Motor neuron (in vitro differentiated cells): ENCODE measurements around the gene RASA2. TPM values are rescaled to one million over a fixed set of nuclear protein-coding genes. Genes with fewer than 3 reads are reported as not detected.

Source experiments
- ATAC-seq, 8 experiments: fragments of 200-7000 bp; cut with Tn5 transposase; replicated peaks in 6 of 8; 2 replicates each; pipeline ENCODE4 v1.8.0; 2021; ENCODE audit warnings: mild to moderate bottlenecking in 8 of 8, moderate library complexity in 8 of 8
- H3K27ac ChIP-seq, 2 donors: fragments of 250-450 bp; sonication (Bioruptor Pico); 2 replicates each; pipeline ENCODE4 v1.9.0; 2021; ENCODE audit warnings: antibody characterized with exemption in 2 of 2, mild to moderate bottlenecking in 2 of 2, moderate library complexity in 1 of 2
- H3K4me1 ChIP-seq, 2 donors: fragments of 250-450 bp; sonication (Bioruptor Pico); replicated peaks in 1 of 2; 2 replicates each; pipeline ENCODE4 v1.6.1; 2021; ENCODE audit warnings: antibody characterized with exemption in 2 of 2, mild to moderate bottlenecking in 2 of 2, moderate library complexity in 1 of 2
- H3K4me3 ChIP-seq, 5 donors: fragments of 250-450 bp; sonication (Bioruptor Pico); 2 replicates each; pipeline ENCODE4 v1.9.0; 2021; ENCODE audit warnings: antibody characterized with exemption in 5 of 5, mild to moderate bottlenecking in 5 of 5, moderate library complexity in 4 of 5
- WGBS, 10 experiments: fragments of 450-650 bp; shearing (Covaris generic); methylation state at CpG; one replicate each; pipeline ENCODE4 v1.0.0; 2022; 5-methylcytosine and 5-hydroxymethylcytosine counted together
- in situ Hi-C, 9 experiments: fragments of 400-800 bp; cut with MboI; loops; one replicate each; pipeline ENCODE4 v1.15.0; 2021; ENCODE audit warnings: low sequenced_read_pairs in 9 of 9, low pct_unique_long_range_greater_than_20kb in 2 of 9; ENCODE audit not compliant: unreplicated experiment in 9 of 9
- total RNA-seq, 8 experiments: library from RNA; unstranded; fragments of 300-600 nt; gene quantifications; 2 replicates each; pipeline versions ENCODE4 v1.2.3 to v1.2.4, GENCODE V29; 2022

The RASA2 gene
- total RNA-seq, 8 experiments from 2014 or later = 6.8 to 19.0 (median 11.0) TPM

DNA sequence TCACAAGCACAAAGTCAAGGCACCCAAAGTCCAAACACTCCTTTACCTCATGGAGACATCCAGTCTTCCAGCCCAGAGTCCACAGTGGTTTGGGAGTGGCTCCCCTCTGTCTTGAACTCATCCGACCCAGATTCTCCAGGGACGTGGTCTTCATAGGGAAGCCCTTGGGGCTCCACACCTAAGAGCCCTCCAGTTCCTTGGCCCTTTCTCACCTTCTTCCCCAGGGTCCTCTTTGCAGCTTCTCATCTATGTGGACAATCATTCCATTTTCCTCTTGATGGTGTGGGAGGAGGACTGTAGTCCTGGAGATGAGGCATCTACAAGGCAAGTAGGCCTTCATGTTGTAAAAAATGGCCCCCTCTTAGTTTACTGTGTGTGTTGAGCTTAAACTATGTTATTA lies 164.0 kb downstream of the RASA2 start:
- WGBS, 10 experiments = 83 to 100% methylated on average over 1 to 2 of the region's 2 CpGs; no CpG with 5 or more reads in 8 of the 10 experiments

DNA sequence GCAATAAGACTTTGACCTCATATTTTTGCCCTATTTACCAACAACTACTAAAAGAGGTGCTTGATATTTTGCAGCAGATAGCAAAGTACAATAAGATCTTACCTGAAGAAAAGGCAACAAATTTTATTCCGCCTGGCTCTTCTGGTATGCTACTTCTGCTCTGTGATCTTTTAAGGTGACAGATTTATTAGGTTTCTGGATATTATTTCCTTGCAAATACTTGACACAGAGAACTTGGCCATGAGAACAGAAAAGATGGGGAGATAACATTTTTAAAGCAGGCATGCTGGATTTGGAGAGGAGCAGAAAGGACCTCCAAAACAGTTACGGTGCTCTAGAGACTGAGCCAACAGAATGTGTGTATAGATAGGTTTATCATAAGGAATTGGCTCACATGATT lies 164.6 kb downstream of the RASA2 start:
- Histone ChIP-seq H3K4me1 (no peaks in the 10 kb centered on the region), H3K27ac (no peak overlapping the region), H3K4me3 (no peak overlapping the region)
- in situ Hi-C loops = no loop called here
- WGBS, 10 experiments = 14 to 100% (median 80%) methylated on average over 1 to 2 of the region's 2 CpGs; no CpG with 5 or more reads in 3 of the 10 experiments
- ATAC-seq = no peak

More for the DNA sequence above, 164.0 kb downstream of the RASA2 start:
- Histone ChIP-seq H3K4me3 (no peak overlapping the region), H3K4me1 (no peaks in the 10 kb centered on the region), H3K27ac (no peak overlapping the region)
- in situ Hi-C loops = no loop called here
- ATAC-seq = no peak

DNA sequence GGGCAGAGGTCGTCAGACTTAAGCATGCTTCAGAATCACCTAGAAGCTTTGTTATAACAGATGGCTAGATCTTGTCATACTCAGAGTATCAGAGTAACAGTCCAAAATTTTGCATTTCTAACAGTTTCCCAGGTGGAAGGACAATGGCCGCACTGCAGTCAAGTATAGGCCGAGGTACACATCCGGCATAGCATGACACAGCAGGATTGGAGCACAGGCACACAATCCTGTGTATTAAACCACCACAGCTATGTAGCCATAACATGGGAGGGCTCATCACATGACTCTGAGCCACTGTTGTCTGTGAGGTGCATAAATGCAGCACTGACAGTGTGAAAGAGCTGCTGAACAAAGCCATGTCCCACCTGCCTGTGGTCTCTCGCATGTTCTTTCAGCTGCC lies 165.5 kb downstream of the RASA2 start:
- in situ Hi-C loops = no loop called here
- no peak overlapping the region for H3K27ac ChIP-seq
- no peaks in the 10 kb centered on the region for H3K4me1 ChIP-seq
- H3K4me3 ChIP-seq = no peak overlapping the region
- 85 to 100% (median 100%) methylated on average over 1 to 4 of the region's 5 CpGs; no CpG with 5 or more reads in 4 of the 10 experiments for WGBS, 10 experiments
- ATAC-seq = no peak

DNA sequence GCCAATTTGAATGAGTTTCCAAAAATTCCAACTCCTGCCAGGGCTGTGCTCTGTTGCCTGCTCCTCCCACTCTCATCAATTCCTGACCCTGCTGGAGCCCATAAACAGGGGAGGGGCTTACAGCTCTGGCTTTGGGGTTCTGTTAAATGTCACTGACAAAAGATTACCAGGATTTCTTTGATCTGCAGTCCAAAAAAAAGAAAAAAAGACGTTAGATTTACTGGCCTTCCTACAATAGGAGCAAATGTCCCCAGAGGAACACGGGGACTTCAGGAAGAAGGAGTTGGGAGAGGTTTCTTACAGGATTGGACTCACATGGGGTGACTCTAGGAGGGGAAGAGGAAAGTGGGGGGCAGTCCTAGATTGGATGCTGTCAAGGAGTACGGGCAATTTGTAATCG lies 167.0 kb downstream of the RASA2 start:
- in situ Hi-C loops = no loop called here
- Histone ChIP-seq H3K4me3 (no peak overlapping the region), H3K27ac (no peak overlapping the region), H3K4me1 (no peaks in the 10 kb centered on the region)
- 8 to 100% (median 45%) methylated on average over 1 to 4 of the region's 4 CpGs; no CpG with 5 or more reads in 1 of the 10 experiments for WGBS, 10 experiments
- ATAC-seq = no peak

DNA sequence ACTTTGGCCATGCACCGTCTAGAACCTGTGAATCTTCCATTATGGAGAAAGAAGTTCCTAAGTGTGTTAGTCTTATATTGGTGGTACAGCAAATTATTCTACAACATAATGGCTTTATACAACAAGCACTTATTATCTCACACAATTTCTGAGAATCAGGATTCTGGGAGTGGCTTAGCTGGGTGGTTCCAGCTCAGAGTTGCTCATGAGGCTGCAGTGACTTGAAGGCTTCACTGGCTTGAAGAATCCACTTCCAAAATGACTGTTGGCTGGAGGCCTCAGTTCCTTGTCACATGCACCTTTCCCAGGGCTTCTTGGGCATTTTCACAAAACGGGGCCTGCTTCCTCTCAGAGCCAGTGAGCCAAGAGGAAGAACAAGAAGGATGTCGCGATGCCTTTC lies 169.0 kb downstream of the RASA2 start:
- H3K27ac ChIP-seq = no peak overlapping the region
- no peak for ATAC-seq
- H3K4me3 ChIP-seq = no peak overlapping the region
- 83 to 100% (median 91%) methylated on average over 1 to 4 of the region's 4 CpGs; no CpG with 5 or more reads in 2 of the 10 experiments for whole genome bisulfite sequencing, 10 experiments
- H3K4me1 ChIP-seq = peaks cover 4% of the 10 kb centered on the region in 2 donors
- in situ Hi-C loops = no loop called here

DNA sequence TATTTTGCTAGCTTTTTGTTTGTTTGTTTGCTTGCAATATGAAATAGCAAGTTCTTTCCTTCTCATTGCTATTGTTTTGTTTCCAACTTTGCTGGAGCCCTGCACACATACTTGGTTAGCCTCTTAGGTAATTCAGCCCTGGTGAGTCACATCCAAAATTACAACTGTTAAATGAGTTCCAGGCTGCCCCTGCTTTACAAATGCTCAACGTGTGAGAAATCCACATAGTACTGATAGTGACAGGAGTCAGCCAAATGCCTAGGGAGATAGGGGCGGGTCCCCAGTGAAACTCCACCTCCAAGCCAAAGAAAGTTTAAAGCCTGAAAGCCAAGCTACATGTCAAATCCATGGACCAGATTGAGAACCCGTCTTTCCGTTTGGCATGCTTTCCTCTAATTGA lies 169.9 kb downstream of the RASA2 start:
- peak in 2 of 8 experiments; percentile 17 to 38 for ATAC-seq
- Histone ChIP-seq H3K27ac (no peak overlapping the region), H3K4me1 (peaks cover 4% of the 10 kb centered on the region in 2 donors), H3K4me3 (no peak overlapping the region)
- WGBS, 10 experiments = 0 to 88% (median 18%) methylated on average over 1 to 4 of the region's 4 CpGs; no CpG with 5 or more reads in 3 of the 10 experiments
- in situ Hi-C loops = no loop called here

DNA sequence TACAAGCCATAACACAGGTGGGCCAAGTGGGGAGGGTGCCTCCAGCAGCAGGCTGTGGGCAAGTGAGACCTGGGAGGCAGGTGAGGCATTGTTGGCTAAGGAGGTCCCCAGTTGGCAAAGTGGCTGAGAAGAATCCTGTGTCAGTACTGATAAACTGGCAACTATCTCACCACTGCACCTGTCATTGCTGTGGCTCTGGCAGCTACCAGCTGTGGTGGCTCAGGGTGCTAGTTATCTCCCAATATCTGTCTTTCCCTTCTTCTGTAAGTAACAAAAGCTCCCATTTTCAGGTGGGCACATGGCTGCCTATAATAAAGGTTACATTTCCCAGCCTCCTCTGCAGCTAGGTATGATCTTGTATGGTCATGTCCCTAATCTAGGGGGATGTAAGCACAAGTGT lies 170.7 kb downstream of the RASA2 start:
- Histone ChIP-seq H3K27ac (no peak overlapping the region), H3K4me3 (no peak overlapping the region), H3K4me1 (peaks cover 4% of the 10 kb centered on the region in 2 donors)
- in situ Hi-C loops = no loop called here
- ATAC-seq = no peak

DNA sequence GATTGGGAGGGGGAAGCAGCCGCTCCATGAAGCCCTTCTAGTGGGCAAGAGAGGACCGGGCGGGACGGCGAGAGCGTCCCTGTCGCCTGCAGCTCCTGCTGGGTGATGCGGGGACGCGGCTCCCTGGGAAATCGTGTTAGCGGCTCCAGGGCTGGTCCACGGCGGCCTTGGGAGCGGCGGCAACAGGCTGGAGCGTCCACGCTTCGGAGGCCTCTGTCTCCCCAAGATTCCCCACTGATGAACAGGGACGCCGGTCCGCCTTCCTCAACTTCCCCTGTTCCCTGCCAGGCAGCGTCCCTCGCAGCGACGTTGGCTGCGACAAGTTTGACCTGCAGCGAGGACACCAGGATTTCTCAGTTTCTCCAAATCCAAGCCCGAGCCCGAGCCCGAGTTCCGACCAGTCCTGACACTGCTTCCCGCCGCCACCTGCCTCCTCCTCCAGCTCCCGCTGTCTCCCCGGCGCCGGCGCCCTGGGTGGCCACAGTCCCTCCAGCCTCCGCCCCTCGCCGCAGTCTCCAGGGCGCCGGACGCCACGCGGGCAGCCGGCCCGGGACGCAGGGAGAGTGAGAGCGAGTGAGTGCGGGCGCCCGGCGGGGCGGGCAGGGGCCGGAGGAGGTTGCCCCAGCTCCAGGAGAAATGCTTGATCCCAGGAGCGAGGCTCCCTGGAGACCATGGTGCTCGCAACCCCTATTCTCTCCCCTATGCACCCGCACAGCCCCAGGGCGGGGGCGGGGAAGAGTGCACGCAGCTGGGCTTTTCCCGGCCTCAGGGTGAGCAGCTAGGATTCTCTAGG lies 173.2 kb downstream of the RASA2 start:
- WGBS, 10 experiments = 0 to 2% (median 0%) methylated on average over 1 to 33 of the region's 64 CpGs; no CpG with 5 or more reads in 4 of the 10 experiments
- peak; percentile 74 to 98 (median 96) for ATAC-seq

DNA sequence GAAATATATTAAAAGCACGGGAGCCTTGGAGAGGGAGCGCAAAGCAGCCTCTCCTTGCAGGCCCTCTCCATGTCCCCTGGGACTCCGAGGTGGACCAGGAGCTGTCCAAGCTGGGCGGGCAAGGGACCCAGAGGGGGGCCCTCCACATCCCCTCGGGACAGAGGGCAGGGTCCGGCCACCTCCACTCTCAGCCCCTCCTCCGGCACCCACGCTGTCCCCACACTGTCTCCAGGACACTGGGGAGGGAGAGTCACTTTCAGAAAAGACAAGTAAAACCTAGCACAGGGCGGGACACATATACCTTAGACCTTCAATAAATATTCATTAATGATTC lies 173.8 kb downstream of the RASA2 start:
- no peak for ATAC-seq
- H3K4me1 ChIP-seq = peaks cover 4% of the 10 kb centered on the region in 2 donors
- H3K27ac ChIP-seq = no peak overlapping the region
- in situ Hi-C loops = no loop called here
- peak overlapping the region; percentile 28 to 43 (median 41) for H3K4me3 ChIP-seq
- 10 to 100% (median 62%) methylated on average over 1 to 3 of the region's 9 CpGs; no CpG with 5 or more reads in 4 of the 10 experiments for WGBS, 10 experiments

More for the DNA sequence above, 173.2 kb downstream of the RASA2 start:
- Histone ChIP-seq H3K27ac (no peak overlapping the region), H3K4me3 (peak overlapping the region; percentile 28 to 43 (median 41)), H3K4me1 (peaks cover 4% of the 10 kb centered on the region in 2 donors)
- in situ Hi-C loops = no loop called here

DNA sequence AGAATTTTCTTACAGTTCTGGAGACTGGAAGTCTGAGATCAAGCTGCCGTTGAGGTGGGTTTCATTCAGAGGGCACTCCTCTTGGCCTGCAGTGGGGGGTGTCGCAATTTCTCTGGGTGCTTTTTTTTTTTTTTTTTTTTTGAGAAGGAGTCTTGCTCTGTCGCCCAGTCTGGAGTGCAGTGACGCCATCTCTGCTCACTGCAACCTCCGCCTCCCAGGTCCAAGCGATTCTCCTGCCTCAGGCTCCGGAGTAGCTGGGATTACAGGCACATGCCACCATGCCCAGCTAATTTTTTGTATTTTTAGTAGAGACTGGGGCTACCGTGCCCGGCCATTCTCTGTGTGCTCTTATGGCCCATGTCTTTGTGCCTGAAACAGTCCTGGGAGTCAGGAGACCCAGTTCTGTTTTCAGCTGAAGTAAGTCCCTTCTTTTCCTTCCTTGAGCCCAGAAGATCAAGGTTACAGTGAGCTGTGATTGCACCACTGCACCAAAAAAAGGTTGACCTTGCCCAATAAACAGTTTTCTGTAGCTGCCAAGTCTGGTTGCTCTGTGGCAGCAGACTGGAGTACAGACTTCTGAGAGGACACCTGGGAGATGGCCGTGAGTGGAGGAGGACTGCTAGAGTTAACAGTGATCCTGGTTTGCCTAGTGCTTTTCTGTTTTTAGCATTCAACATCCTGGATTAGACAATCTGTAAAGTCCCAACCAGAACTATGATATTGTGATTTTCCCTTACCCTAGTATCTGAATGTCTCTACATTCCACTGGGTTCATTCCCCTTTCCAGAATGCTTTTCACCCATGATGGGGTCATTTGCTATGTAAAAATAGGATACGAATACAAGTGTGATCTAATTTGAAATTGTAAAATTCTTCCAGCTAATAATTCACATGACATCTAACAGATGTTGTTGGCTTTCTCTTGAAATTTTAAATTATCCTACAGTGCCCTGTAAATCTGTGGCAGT lies 174.7 kb downstream of the RASA2 start:
- H3K4me3 ChIP-seq = no peak overlapping the region
- ATAC-seq = no peak
- in situ Hi-C loops = no loop called here
- H3K27ac ChIP-seq = no peak overlapping the region
- 0 to 100% (median 95%) methylated on average over 1 to 8 of the region's 11 CpGs for WGBS, 10 experiments
- H3K4me1 ChIP-seq = peaks cover 4% of the 10 kb centered on the region in 2 donors

DNA sequence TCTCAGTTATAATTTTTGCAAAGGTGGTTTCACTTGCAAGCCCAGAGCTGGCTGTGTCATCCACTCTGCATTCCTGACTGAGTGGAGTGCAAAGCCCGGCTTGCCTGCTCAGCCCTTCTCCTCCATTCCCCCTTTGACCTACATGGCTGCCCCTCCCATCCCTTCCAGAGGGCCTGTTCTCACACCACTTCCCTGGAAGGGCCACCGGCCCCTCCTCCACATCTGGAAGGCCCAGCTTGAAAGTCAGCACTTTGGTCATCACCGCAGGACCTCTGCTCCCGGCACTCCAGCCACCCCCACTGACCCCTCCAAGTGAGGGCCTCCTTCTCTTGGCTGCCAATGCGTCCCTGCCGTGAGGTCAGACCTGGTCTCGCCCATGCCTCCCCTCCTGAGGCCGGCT lies 177.2 kb downstream of the RASA2 start:
- 0 to 83% (median 59%) methylated on average over 1 to 5 of the region's 8 CpGs; no CpG with 5 or more reads in 5 of the 10 experiments for WGBS, 10 experiments
- in situ Hi-C loops = no loop called here
- peaks cover 4% of the 10 kb centered on the region in 2 donors for H3K4me1 ChIP-seq
- no peak overlapping the region for H3K4me3 ChIP-seq
- H3K27ac ChIP-seq = no peak overlapping the region
- ATAC-seq = peak in 2 of 8 experiments; percentile 36 to 64
